OCI-LY7 (cell line): Measurements from ENCODE around the gene MAP3K5. TPM values are rescaled to one million over a fixed set of nuclear protein-coding genes. Genes with fewer than 3 reads are reported as not detected.

Experiments used
- BruUV-seq: library from RNA; stranded (reverse); fragments of 400-500 nt; replicated peaks from 2 replicates; lab custom pipeline; 2021; lab: Mats Ljungman, UMichigan
- CTCF ChIA-PET: fragments of 300-600 bp; sonication (Branson Sonifier 250); formaldehyde crosslinking; loops from one replicate; lab custom pipeline; 2022; ENCODE audit warnings: antibody characterized with exemption; ENCODE audit not compliant: unreplicated experiment; lab: Charles Lee
- POLR2A ChIA-PET: fragments of 300-600 bp; sonication (Branson Sonifier 250); formaldehyde crosslinking; loops from one replicate; lab custom pipeline; 2022; ENCODE audit warnings: antibody characterized with exemption; lab: Charles Lee
- DNase-seq: peaks from one replicate; pipeline ENCODE4 v3.0.0-alpha.2; 2015; ENCODE audit warnings: low spot score
- H2AFZ ChIP-seq: fragments of 200-600 bp; sonication (generic), shearing (Covaris generic); 2 replicates; pipeline ENCODE4 v1.6.1; 2014; ENCODE audit warnings: mild to moderate bottlenecking, antibody characterized with exemption, low read length, moderate library complexity
- H3K27ac ChIP-seq: fragments of 200-600 bp; sonication (generic); 2 replicates; pipeline ENCODE4 v1.5.1; 2014; ENCODE audit warnings: mixed run types, low read depth, mild to moderate bottlenecking, moderate library complexity, low read length, inconsistent platforms; ENCODE audit not compliant: poor library complexity, severe bottlenecking
- H3K36me3 ChIP-seq: fragments of 200-600 bp; sonication (generic); 2 replicates; pipeline ENCODE4 v1.6.1; 2014; ENCODE audit warnings: mild to moderate bottlenecking, antibody characterized with exemption, low read length, moderate library complexity, mixed read lengths; ENCODE audit not compliant: insufficient read depth
- H3K4me1 ChIP-seq: fragments of 200-600 bp; sonication (generic); 2 replicates; pipeline ENCODE4 v1.5.1; 2014; ENCODE audit warnings: mild to moderate bottlenecking, low read length; ENCODE audit not compliant: insufficient read depth, poor library complexity, severe bottlenecking
- H3K4me2 ChIP-seq: fragments of 200-600 bp; sonication (generic); 2 replicates; pipeline ENCODE4 v1.6.1; 2014; ENCODE audit warnings: mild to moderate bottlenecking, low read length
- H3K4me3 ChIP-seq: fragments of 200-600 bp; sonication (generic); 2 replicates; pipeline ENCODE4 v1.5.1; 2014; ENCODE audit warnings: mild to moderate bottlenecking, low read depth, low read length; ENCODE audit not compliant: poor library complexity, severe bottlenecking
- H3K79me2 ChIP-seq: fragments of 200-600 bp; sonication (generic); 2 replicates; pipeline ENCODE4 v1.6.1; 2016; ENCODE audit warnings: low read depth, mild to moderate bottlenecking, low read length, moderate library complexity, mixed read lengths; ENCODE audit not compliant: insufficient read depth
- H3K9me2 ChIP-seq: fragments of 200-600 bp; sonication (generic); 2 replicates; pipeline ENCODE4 v1.6.1; 2016; ENCODE audit warnings: mild to moderate bottlenecking, low read length, mixed read lengths; ENCODE audit not compliant: insufficient read depth
- H3K9me3 ChIP-seq: fragments of 200-600 bp; sonication (generic); 2 replicates; pipeline ENCODE4 v1.6.1; 2014; ENCODE audit warnings: mild to moderate bottlenecking, mixed run types, low read length, mixed read lengths
- H4K20me1 ChIP-seq: fragments of 200-600 bp; sonication (generic); 2 replicates; pipeline ENCODE4 v1.6.1; 2014; ENCODE audit warnings: mild to moderate bottlenecking, antibody characterized with exemption, low read length, moderate library complexity, mixed read lengths; ENCODE audit not compliant: insufficient read depth
- EZH2phosphoT487 ChIP-seq: fragments of 200-600 bp; sonication (generic); IDR thresholded peaks from 2 replicates; pipeline ENCODE4 v1.6.1; 2018; ENCODE audit warnings: low read depth, borderline replicate concordance, mild to moderate bottlenecking, mixed run types, antibody characterized with exemption, low read length, moderate library complexity, mixed read lengths
- intact Hi-C: fragments of 100-400 bp; cut with micrococcal nuclease; formaldehyde crosslinking; loops from one replicate; pipeline ENCODE4 v1.10.0; 2022; ENCODE audit not compliant: unreplicated experiment
- total RNA-seq, 2 experiments: library from RNA; depleted of rRNA in 1 of 2; stranded (reverse); fragments of >200 nt in 1 of 2; shearing (Covaris generic) in 1 of 2; gene quantifications; 2 replicates each; pipeline ENCODE4 v1.2.3, GENCODE V29; 2014 to 2022
- TF ChIP-seq, protein P1 (sequence below): fragments of 200-600 bp; sonication (generic); conservative IDR thresholded peaks from 2 replicates; pipeline ENCODE4 v1.5.1; 2014; ENCODE audit warnings: mild to moderate bottlenecking, antibody characterized with exemption, low read length, moderate library complexity, mixed read lengths

The MAP3K5 gene
- total RNA-seq, 2 experiments from 2014 or later: 13.8 to 16.6 TPM

DNA sequence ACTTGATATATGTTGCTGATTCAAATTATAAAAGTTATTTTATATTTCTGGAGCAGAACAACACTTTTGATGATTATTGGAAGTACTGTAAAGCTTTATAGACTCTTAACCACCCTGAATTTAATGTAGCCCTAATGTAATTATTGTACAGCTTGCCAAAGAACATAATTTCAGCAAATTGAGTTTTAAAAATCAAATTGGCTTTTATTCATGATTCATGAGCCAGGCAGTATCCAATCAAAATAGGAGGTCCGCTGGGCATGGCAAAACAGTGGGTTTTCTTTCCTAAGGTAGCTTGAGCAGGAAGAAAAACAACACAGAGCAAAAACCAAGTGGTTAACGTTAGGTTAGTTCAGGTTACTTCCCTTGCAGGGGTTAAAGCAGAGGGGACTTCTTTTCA is 177.3 kb downstream of the MAP3K5 start:
- no peaks in the 10 kb centered on the region for H3K9me3 ChIP-seq
- no peak overlapping the region for H3K4me2 ChIP-seq
- TF ChIP-seq EZH2phosphoT487: no peak
- TF ChIP-seq, protein P1, sequence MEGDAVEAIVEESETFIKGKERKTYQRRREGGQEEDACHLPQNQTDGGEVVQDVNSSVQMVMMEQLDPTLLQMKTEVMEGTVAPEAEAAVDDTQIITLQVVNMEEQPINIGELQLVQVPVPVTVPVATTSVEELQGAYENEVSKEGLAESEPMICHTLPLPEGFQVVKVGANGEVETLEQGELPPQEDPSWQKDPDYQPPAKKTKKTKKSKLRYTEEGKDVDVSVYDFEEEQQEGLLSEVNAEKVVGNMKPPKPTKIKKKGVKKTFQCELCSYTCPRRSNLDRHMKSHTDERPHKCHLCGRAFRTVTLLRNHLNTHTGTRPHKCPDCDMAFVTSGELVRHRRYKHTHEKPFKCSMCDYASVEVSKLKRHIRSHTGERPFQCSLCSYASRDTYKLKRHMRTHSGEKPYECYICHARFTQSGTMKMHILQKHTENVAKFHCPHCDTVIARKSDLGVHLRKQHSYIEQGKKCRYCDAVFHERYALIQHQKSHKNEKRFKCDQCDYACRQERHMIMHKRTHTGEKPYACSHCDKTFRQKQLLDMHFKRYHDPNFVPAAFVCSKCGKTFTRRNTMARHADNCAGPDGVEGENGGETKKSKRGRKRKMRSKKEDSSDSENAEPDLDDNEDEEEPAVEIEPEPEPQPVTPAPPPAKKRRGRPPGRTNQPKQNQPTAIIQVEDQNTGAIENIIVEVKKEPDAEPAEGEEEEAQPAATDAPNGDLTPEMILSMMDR: no peak
- H3K79me2 ChIP-seq: no peaks in the 10 kb centered on the region
- no peaks in the 10 kb centered on the region for H4K20me1 ChIP-seq
- H3K9me2 ChIP-seq: no peaks in the 10 kb centered on the region
- no peak for DNase-seq
- POLR2A ChIA-PET: no interaction called here
- intact Hi-C loops: no loop called here
- H3K4me1 ChIP-seq: no peaks in the 10 kb centered on the region
- CTCF ChIA-PET: interaction anchor here (0.7 kb wide), 1 partner anchor 16 kb away, joined by 3 read pairs; no protein-coding TSS in a partner anchor
- no peak overlapping the region for H2AFZ ChIP-seq
- H3K36me3 ChIP-seq: peaks cover 20% of the 10 kb centered on the region
- H3K4me3 ChIP-seq: no peak overlapping the region
- no peak overlapping the region for H3K27ac ChIP-seq
- BruUV-seq: no TSS peak

DNA sequence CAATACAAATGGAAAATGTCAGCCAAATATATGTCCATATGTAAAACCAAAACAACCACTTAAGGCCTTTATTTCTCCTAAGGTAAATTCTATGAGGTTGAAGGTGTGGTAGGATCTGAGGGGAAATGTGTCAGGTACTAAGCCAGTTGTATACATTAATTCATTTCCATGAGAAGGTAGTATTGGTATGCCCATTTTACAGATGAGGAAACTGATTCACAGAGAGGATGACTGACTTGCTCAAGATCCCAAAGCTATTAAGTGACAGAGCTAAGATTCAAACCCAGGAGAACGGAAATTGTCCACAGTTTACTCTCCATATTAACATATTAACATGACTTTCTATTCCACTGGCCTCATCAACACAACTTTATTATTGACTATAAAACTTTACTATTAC is 177.9 kb downstream of the MAP3K5 start:
- no peaks in the 10 kb centered on the region for H4K20me1 ChIP-seq
- H3K4me3 ChIP-seq: no peak overlapping the region
- TF ChIP-seq EZH2phosphoT487: no peak
- TF ChIP-seq, protein P1: no peak
- POLR2A ChIA-PET: no interaction called here
- peaks cover 18% of the 10 kb centered on the region for H3K36me3 ChIP-seq
- H3K9me3 ChIP-seq: no peaks in the 10 kb centered on the region
- no peaks in the 10 kb centered on the region for H3K79me2 ChIP-seq
- no TSS peak for BruUV-seq
- CTCF ChIA-PET: no interaction called here
- H3K4me2 ChIP-seq: no peak overlapping the region
- DNase-seq: no peak
- intact Hi-C loops: no loop called here
- no peak overlapping the region for H2AFZ ChIP-seq
- H3K4me1 ChIP-seq: no peaks in the 10 kb centered on the region
- H3K9me2 ChIP-seq: no peaks in the 10 kb centered on the region
- H3K27ac ChIP-seq: no peak overlapping the region

- Histone ChIP-seq H3K4me1 (no peaks in the 10 kb centered on the region), H4K20me1 (no peaks in the 10 kb centered on the region), H2AFZ (no peak overlapping the region), H3K79me2 (no peaks in the 10 kb centered on the region), H3K4me2 (no peak overlapping the region), H3K9me3 (no peaks in the 10 kb centered on the region), H3K4me3 (no peak overlapping the region), H3K9me2 (no peaks in the 10 kb centered on the region), H3K27ac (no peak overlapping the region), H3K36me3 (peaks cover 18% of the 10 kb centered on the region)
- no peak for DNase-seq
- BruUV-seq: no TSS peak
- intact Hi-C loops: no loop called here
- ChIA-PET POLR2A (interaction anchor here (0.7 to 1.5 kb wide), 3 partner anchors 12 to 120 kb away, joined by 3 to 4 read pairs (median 4); no protein-coding TSS in a partner anchor), CTCF (no interaction called here)
- TF ChIP-seq, protein P1: no peak
- TF ChIP-seq EZH2phosphoT487: no peak
These were observed 178.8 kb downstream of the MAP3K5 start for GRCh38 chr6:136613477-136613876.
